NB4 (cell line): ENCODE data around the gene CERCAM.

Source experiments
- MAX ChIP-seq: IDR thresholded peaks from 2 replicates; pipeline ENCODE4 v1.6.1; 2011; ENCODE audit warnings: low read depth, low read length
- MYC ChIP-seq: IDR thresholded peaks from 2 replicates; pipeline ENCODE4 v1.6.1; 2011; ENCODE audit warnings: low read depth, low read length
- POLR2A ChIP-seq: IDR thresholded peaks from 2 replicates; pipeline ENCODE4 v1.6.1; 2011; ENCODE audit warnings: mild to moderate bottlenecking; ENCODE audit not compliant: insufficient read length; ENCODE audit errors: extremely low read depth
- TF ChIP-seq, protein P1 (sequence below): IDR thresholded peaks from one replicate; pipeline ENCODE4 v1.5.1; 2012; ENCODE audit warnings: low read depth, low read length

GRCh38 chr9:128390150-128390812, 30.4 kb upstream of the CERCAM start:
- TF ChIP-seq, protein P1, sequence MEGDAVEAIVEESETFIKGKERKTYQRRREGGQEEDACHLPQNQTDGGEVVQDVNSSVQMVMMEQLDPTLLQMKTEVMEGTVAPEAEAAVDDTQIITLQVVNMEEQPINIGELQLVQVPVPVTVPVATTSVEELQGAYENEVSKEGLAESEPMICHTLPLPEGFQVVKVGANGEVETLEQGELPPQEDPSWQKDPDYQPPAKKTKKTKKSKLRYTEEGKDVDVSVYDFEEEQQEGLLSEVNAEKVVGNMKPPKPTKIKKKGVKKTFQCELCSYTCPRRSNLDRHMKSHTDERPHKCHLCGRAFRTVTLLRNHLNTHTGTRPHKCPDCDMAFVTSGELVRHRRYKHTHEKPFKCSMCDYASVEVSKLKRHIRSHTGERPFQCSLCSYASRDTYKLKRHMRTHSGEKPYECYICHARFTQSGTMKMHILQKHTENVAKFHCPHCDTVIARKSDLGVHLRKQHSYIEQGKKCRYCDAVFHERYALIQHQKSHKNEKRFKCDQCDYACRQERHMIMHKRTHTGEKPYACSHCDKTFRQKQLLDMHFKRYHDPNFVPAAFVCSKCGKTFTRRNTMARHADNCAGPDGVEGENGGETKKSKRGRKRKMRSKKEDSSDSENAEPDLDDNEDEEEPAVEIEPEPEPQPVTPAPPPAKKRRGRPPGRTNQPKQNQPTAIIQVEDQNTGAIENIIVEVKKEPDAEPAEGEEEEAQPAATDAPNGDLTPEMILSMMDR, result no peak
- no peak for TF ChIP-seq MYC
- no peak for TF ChIP-seq POLR2A
- no peak for TF ChIP-seq MAX
